ENCODE results near the gene MIOX.

The MIOX gene

GRCh38 chr22:50486561-50487289, at the start of gene MIOX:
Gene MIOX (plus strand): TSS chr22:50486859. CDS start chr22:50486898, 39 bp downstream.
- no peak for DNase-seq

GRCh38 chr22:50437511-50438304, 49.0 kb upstream of the MIOX start:
- no peak for DNase-seq

GRCh38 chr22:50438305-50439275, 48.1 kb upstream of the MIOX start:
- no peak for DNase-seq

- no peak for DNase-seq
Observed at GRCh38 chr22:50439314-50439870, 47.3 kb upstream of the MIOX start.

GRCh38 chr22:50439871-50440331, 46.8 kb upstream of the MIOX start:
- DNase-seq: no peak

- DNase-seq: no peak
Observed at GRCh38 chr22:50440544-50441249, 46.0 kb upstream of the MIOX start.

- no peak for DNase-seq
Observed at GRCh38 chr22:50441428-50441993, 45.1 kb upstream of the MIOX start.

GRCh38 chr22:50443197-50443596, 43.5 kb upstream of the MIOX start:
- no peak for DNase-seq

GRCh38 chr22:50443801-50444625, 42.6 kb upstream of the MIOX start:
- no peak for DNase-seq

- DNase-seq: no peak
Observed at GRCh38 chr22:50444663-50445062, 42.0 kb upstream of the MIOX start.

GRCh38 chr22:50445071-50445879, 41.4 kb upstream of the MIOX start:
- DNase-seq: no peak

- DNase-seq: no peak
Observed at GRCh38 chr22:50445880-50446707, 40.6 kb upstream of the MIOX start.

- no peak for DNase-seq
Observed at GRCh38 chr22:50446708-50447575, 39.7 kb upstream of the MIOX start.

GRCh38 chr22:50447576-50448551, 38.8 kb upstream of the MIOX start:
- DNase-seq: no peak

GRCh38 chr22:50452649-50453048, 34.0 kb upstream of the MIOX start:
- DNase-seq: no peak

GRCh38 chr22:50454556-50455075, 32.0 kb upstream of the MIOX start:
- DNase-seq: no peak
